ENCODE results near the gene MAPKAPK3. TPM values are rescaled to one million over a fixed set of nuclear protein-coding genes. Genes with fewer than 3 reads are reported as not detected.
A peak's percentile ranks its signal among the peaks of the same experiment; 100 is the strongest.
"Not testable (repeated sequence)": the region's sequence is repeated elsewhere in the genome, so short reads cannot be mapped to it uniquely, and the experiment has no call there.

MAPKAPK3 gene
- total RNA-seq, 2 donors from 2014 or later = 23.6 to 29.3 TPM

GRCh38 chr3:50675179-50676030 lies 58.5 kb downstream of the MAPKAPK3 start:
- ATAC-seq (peak; percentile 47), DNase-seq (peak; percentile 21 to 56 (median 28))
- TF ChIP-seq CTCF (IDR thresholded peaks at IDR 0.05) (peak in 1 of 7 experiments; percentile 8), POLR2A (IDR thresholded peaks at IDR 0.05) (no peak)
- H3K27ac ChIP-seq = no peak overlapping the region
- H3K9me3 ChIP-seq = no peaks in the 10 kb centered on the region
- no peaks in the 10 kb centered on the region for H3K36me3 ChIP-seq (replicated peaks in 1 of 2; ENCODE audit: insufficient read depth in 1 of 2, low read depth in 2 of 2)
- peaks cover 8 to 19% of the 10 kb centered on the region in 2 donors for H3K27me3 ChIP-seq
- H3K4me1 ChIP-seq = peaks cover 10% of the 10 kb centered on the region
- intact Hi-C loops (cut with DNase I) = no loop called here
- 4 to 9% methylated on average over 16 to 50 of the region's 65 CpGs for WGBS, 2 donors
- no peak overlapping the region for H3K4me3 ChIP-seq

- Histone ChIP-seq H3K9me3 (no peaks in the 10 kb centered on the region), H3K4me1 (peaks cover 10% of the 10 kb centered on the region), H3K27ac (no peak overlapping the region), H3K4me3 (no peak overlapping the region), H3K36me3 (replicated peaks in 1 of 2; ENCODE audit: insufficient read depth in 1 of 2, low read depth in 2 of 2) (no peaks in the 10 kb centered on the region), H3K27me3 (peaks cover 8 to 19% of the 10 kb centered on the region in 2 donors)
- intact Hi-C loops (cut with DNase I) = no loop called here
- ATAC-seq (no peak), DNase-seq (no peak)
- TF ChIP-seq POLR2A (IDR thresholded peaks at IDR 0.05) (no peak), CTCF (IDR thresholded peaks at IDR 0.05) (no peak)
- 52 to 54% methylated on average over 7 of the region's 7 CpGs for WGBS, 2 donors
These were observed 59.2 kb downstream of the MAPKAPK3 start for GRCh38 chr3:50676031-50676705.

DNA sequence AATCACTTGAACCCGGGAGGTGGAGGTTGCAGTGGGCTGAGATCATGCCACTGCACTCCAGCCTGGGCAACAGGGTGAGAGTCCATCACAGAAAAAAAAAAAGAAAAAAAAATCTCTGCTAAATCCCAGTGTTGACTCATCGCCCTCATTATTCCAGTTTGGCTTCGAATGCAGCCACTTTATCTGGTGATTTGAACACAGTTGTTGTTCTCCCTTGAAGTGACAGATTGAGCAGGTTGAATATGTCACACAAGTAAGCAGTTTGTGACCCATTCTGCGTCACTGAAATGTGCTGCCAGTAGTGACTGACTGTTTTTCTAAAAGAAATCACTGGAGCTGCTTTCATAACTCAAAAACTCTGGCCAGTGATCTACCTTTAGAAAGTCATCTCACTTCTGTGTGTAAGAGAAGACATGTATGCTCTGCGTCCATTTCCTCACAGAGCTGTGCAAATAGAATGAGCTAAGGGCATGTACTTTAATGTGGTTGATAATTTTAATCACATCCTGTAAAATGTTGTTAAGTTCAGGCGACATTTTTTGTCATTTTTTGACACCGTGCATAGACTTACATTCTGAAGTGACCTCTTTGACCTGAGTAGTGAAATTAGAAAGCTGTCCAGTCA lies 70.3 kb downstream of the MAPKAPK3 start:
- no peak for TF ChIP-seq POLR2A (IDR thresholded peaks at IDR 0.05)
- TF ChIP-seq CTCF (IDR thresholded peaks at IDR 0.05) = no peak
- Histone ChIP-seq H3K36me3 (replicated peaks in 1 of 2; ENCODE audit: insufficient read depth in 1 of 2, low read depth in 2 of 2) (no peaks in the 10 kb centered on the region), H3K9me3 (no peaks in the 10 kb centered on the region), H3K4me3 (no peak overlapping the region), H3K27ac (no peak overlapping the region), H3K27me3 (no peaks in the 10 kb centered on the region), H3K4me1 (no peaks in the 10 kb centered on the region)
- WGBS, 2 donors = 54 to 56% methylated on average over 7 of the region's 7 CpGs
- no peak for ATAC-seq
- intact Hi-C loops (cut with DNase I) = no loop called here
- DNase-seq = peak in 2 of 4 donors; percentile 15 to 26

DNA sequence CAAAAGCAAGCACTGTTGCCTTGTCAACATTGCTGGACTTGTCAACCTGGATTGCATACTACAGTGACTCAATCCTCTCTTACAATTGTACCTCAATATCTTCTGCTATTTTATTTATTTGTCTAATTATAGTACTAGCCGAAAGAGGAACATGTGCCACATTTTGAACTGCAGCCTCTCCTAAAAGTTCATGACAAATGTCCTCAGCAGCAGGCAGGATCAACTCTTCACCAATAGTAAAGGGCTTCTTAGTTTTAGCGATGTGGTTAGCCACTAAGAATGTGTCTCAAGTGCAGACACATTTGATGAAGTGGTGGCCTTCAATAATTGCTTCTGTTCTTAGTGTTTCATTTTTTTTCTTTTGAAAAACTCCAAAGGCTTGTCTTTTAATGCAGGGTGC lies 71.0 kb downstream of the MAPKAPK3 start:
- intact Hi-C loops (cut with DNase I) = no loop called here
- DNase-seq (no peak), ATAC-seq (no peak)
- Histone ChIP-seq H3K9me3 (no peaks in the 10 kb centered on the region), H3K27ac (no peak overlapping the region), H3K4me1 (no peaks in the 10 kb centered on the region), H3K36me3 (replicated peaks in 1 of 2; ENCODE audit: insufficient read depth in 1 of 2, low read depth in 2 of 2) (no peaks in the 10 kb centered on the region), H3K27me3 (no peaks in the 10 kb centered on the region), H3K4me3 (no peak overlapping the region)
- no peak for TF ChIP-seq POLR2A (IDR thresholded peaks at IDR 0.05)
- TF ChIP-seq CTCF (IDR thresholded peaks at IDR 0.05) = no peak
- WGBS, 2 donors = 73 to 74% methylated on average over 2 of the region's 2 CpGs

DNA sequence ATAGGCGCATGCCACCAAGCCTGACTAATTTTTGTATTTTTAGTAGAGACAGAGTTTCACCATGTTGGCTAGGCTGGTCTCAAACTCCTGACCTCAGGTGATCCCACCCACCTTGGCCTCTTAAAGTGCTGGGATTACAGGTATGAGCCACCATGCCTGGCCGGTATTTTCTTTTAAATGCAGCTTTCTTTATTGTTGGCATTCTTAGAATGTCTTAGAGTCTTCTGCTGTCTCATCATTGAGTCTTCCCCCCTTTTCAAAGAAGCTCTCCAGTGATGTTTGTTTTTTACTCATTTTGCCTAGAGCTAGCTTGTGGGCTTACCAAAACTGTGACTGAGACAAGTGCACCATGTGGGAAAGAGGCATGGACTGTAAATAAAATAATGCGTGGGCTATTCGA lies 71.7 kb downstream of the MAPKAPK3 start:
- H3K27ac ChIP-seq; H3K4me3 ChIP-seq; H3K4me1 ChIP-seq; H3K36me3 ChIP-seq (replicated peaks in 1 of 2; ENCODE audit: insufficient read depth in 1 of 2, low read depth in 2 of 2); intact Hi-C loops (cut with DNase I); H3K9me3 ChIP-seq; ATAC-seq; H3K27me3 ChIP-seq; DNase-seq: not testable (repeated sequence)
- WGBS, 2 donors = 72 to 78% methylated on average over 4 of the region's 4 CpGs

All from body of pancreas (tissue), 4 donors.